Prostate gland (tissue), 2 donors: ENCODE data around the gene MBNL2.

Experiments used
- CTCF ChIP-seq, 4 experiments: fragments of 200-600 bp in 2 of 4; fragments of 450-650 bp in 2 of 4; sonication (generic) in 2 of 4; IDR thresholded peaks; 1 replicate in 3 of 4; 2 replicates in 1 of 4; pipeline ENCODE4 v1.5.1; 2016 to 2019; ENCODE audit warnings: antibody characterized with exemption in 4 of 4, mild to moderate bottlenecking in 2 of 4, moderate library complexity in 2 of 4
- POLR2A ChIP-seq: fragments of 450-650 bp; IDR thresholded peaks from one replicate; pipeline ENCODE4 v1.6.1; 2016; ENCODE audit warnings: antibody characterized with exemption, mild to moderate bottlenecking

- no peak for TF ChIP-seq CTCF (IDR thresholded peaks at IDR 0.05)
- TF ChIP-seq POLR2A: no peak
Observed at GRCh38 chr13:97287047-97287383, 64.9 kb downstream of the MBNL2 start.
